ENCODE data around the gene EFNA2.

Gene EFNA2

DNA sequence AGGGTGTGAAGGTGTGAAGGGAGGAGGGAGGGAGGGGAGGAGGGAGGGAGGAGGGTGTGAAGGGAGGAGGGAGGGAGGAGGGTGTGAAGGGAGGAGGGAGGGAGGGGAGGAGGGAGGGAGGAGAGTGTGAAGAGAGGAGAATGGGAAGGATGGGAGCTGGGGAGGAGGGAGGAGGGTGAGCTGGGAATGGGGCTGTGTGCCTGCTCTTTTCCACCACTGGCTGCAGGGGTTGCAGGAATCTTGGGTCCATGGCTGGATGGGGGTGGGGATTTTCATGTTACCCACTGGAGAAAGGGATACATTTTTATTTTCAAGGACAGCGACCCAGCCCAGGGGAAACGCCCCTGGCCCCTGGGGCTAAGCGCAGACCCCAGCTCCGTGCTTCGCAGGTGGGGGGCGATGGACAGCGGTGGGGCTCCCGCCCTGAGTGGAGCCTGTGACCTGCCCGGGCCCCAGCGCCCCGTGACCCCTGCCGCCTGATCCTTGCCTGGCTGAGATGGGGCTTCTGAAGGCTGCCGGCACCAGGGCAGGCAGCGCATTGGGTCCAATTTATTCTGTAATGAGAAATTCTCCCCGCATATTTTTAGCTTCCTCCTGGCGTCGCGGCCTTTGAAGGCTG lies 3.0 kb upstream of the EFNA2 start:
- no peak for DNase-seq

DNA sequence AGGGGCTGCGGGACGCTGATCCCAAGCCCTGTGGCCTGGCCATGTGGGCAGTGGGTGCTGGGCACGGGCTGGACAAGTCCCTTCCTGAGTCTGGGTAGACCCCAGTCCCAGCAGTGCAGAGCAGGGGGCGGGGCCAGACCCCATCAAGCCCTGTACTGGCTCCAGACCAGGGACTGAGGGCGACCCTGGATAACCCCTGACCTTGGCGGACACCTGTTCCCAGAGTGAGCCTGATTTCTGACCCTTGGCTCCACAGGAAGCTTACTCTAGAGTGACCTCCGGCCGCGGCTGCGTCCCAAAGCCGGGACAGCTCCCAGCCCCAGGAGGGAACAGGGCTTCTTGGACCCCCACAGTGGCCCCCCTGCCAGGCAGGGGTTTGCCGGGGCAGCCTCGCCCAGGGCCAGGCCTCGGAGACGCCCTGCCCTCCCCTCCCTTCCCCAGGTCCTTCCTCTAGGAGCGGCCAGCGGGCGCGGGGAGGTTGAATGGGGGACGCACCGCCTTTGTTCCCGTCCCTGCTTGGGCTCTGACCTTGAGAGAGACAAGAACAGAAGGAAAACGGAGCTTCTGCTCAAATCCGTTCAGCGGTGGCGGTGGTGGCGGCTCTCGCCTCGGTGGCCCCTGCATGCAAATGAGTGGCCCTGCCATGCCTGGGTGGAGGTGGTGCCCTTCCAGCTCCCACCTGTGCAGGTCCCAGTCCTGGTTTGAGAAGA lies 2.3 kb upstream of the EFNA2 start:
- no peak for DNase-seq

- DNase-seq = no peak
Observed at GRCh38 chr19:1283917-1284292, 1.8 kb upstream of the EFNA2 start.

- no peak for DNase-seq
Observed at GRCh38 chr19:1284293-1284978, 1.2 kb upstream of the EFNA2 start.

- no peak for DNase-seq
Observed at GRCh38 chr19:1284979-1285736, 515 bp upstream of the EFNA2 start.

DNA sequence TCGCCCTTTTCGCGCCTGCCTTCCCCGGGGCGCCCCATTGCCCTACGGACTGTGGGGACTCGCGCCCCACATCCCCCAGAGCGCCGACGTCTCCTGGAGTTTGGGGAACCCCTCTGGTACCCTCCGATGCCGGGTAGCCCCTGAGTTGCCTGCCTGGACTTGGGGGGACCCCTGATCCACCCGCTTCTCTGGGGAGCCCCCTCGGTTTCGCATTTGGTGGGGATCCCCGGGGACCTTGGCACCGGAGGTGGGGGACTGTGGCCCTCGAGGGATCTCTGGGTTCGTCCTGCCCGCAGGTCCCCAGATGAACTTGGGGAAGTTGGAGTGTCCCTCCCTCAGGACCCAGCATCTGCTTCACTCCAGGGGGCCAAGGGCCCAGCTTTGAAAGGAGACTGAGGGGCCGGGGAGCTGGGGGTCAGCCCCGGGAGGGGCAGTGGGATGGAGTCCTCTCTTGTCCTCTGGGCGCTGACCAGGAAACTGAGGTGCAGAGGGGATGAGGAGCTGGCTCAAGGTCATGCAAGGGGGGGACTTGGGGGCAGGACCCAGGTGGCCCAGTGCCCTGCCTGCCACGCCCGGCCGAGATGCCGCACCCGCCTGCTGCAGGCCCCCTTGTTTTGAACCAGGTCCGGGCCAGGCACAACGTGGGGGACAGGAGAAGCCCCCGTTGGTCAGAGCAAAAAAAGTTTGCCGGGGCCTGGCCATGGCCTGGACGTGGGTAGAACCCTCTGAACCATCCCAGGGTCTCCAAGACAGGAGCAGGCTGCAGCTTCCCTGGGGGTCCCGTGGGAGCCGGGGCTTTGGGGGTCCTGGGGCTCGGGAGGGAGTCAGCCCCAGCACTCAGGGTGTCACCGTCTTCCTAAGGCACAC lies 1.0 kb downstream of the EFNA2 start:
- DNase-seq = no peak

GRCh38 chr19:1287354-1288225 lies 1.9 kb downstream of the EFNA2 start:
- no peak for DNase-seq

GRCh38 chr19:1288226-1288612 lies 2.5 kb downstream of the EFNA2 start:
- DNase-seq = no peak

GRCh38 chr19:1288833-1289685 lies 3.4 kb downstream of the EFNA2 start:
- no peak for DNase-seq

- no peak for DNase-seq
Observed at GRCh38 chr19:1289686-1290025, 4.0 kb downstream of the EFNA2 start.

DNA sequence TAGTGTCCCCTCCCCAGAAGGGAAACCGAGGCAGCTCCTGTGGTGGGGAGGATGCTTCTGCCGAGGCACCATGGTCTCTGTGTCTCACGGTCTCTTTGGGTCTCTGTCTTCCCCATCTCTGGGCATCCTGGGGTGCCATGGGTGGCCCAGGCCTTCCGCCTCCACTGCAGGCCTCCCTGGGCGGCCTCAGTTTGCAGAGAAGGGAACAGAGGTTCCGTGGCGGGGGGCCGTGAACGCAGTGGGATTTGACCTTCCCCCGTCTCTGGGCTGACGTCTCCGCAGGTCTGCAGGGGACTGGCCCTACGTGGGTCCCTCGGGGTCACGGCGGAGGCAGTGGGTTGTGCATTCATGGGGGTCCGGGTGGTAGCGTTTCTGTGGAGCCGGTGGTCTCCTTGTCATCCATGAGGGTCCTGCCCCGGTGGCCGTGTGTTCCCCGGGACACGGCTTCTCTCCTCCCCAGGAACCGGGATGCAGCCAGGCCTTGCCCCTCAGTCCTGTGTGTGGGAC lies 4.6 kb downstream of the EFNA2 start:
- DNase-seq = no peak

DNA sequence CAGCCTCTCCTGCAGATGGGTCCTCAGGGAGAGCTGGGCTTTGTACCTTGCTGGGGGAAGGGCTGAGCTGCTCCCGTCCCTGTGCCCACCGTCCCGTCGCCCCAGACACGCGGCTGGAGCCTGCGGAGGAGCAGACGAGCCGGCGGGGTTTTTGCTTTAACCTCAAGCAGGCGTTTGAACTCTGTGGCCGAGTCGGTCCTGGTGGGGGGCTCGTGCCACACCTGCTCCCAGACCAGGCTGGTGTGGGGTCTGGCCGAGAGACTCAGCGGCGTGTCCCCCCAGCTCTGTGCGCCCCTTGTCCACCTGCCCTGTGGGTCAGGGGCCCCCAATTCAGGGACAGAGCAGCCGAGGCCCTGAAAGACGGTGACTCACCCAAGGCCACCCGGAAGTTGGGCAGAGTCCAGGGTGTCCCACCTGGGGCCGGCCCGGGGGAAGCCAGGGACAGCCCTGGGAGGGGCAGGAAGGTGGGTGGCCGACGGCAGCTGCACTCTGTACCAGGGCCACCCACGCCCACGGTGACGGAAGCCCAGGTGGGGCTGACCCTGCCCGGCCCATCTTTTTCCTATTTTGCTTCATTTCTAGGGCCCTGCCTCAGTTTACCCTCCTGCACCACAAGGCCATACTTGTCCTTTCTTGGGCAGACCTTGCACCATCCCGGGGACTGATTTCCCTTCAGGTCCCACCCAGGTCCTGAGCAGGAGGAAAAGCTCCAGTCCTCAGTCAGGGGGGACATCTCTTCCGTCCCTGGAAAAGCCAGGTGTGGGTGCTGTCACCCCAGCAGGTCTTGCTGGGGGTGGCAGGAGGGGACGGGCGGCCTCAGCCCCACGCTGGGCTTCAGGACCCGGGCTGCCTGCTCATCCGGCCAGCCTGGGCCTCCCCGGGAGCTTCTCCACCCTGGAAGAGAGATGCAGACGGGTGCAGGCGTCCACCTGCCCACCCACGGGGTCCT lies 5.3 kb downstream of the EFNA2 start:
- no peak for DNase-seq

GRCh38 chr19:1291761-1292418 lies 6.2 kb downstream of the EFNA2 start:
- peak in 23 of 58 donors; percentile 7 to 64 (median 24) for DNase-seq

DNA sequence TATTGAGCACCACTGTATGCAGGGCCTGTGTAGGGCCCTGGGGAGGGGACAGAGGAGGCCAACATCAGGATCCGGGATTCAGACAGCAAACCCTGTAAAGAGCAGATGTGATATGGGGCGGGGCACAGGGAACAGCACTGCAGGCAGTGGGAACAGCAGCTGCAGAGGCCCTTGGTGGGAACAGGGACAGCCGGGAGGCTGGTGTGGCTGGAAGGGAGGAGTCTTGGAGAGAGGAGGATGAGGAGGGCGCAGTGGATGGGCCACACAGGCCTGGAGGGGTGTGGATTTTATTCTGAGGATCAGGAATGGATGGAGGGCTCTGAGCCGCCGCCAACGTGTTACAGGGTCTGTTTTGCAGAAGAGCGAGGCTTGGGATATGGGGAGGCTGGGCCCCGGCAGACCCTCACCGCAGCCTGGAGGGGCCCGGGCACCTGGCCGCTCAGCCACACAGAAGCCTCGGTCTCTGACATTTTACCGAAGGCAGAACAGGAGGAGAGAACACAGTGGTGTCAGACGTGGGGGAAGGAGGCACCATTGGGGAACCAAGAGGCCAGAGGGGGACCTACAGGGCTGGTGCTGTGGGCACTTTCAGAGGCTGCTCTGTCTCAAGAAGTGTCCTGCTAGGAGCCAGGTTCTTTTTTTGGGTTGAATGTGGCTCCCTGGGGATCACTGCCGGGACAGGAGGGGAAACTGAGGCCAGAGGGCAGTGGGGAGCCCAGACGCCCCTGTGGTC lies 6.9 kb downstream of the EFNA2 start:
- DNase-seq = no peak

- DNase-seq = no peak
Observed at GRCh38 chr19:1293782-1294604, 8.3 kb downstream of the EFNA2 start.
